Lower leg skin (tissue), 3 donors: ENCODE data around the gene ATAD5.

Experiments used
- CTCF ChIP-seq, 3 donors: fragments of 450-650 bp; IDR thresholded peaks; one replicate each; pipeline ENCODE4 v1.5.1; 2016; ENCODE audit warnings: antibody characterized with exemption in 3 of 3, mild to moderate bottlenecking in 3 of 3, moderate library complexity in 2 of 3
- POLR2A ChIP-seq, 2 donors: fragments of 450-650 bp; IDR thresholded peaks; one replicate each; pipeline ENCODE4 v1.6.1; 2016 to 2017; ENCODE audit warnings: antibody characterized with exemption in 2 of 2, mild to moderate bottlenecking in 1 of 2, moderate library complexity in 1 of 2

GRCh38 chr17:30933966-30934365 lies 102.2 kb downstream of the ATAD5 start:
- no peak for TF ChIP-seq CTCF (IDR thresholded peaks at IDR 0.05)
- no peak for TF ChIP-seq POLR2A (IDR thresholded peaks at IDR 0.05)
